IMR-90 (cell line): ENCODE data around the gene RINT1. TPM values are rescaled to one million over a fixed set of nuclear protein-coding genes. Genes with fewer than 3 reads are reported as not detected.

Experiments used
- ATAC-seq: fragments of 200-7000 bp; cut with Tn5 transposase; 2 replicates; pipeline ENCODE4 v1.9.1; 2020; ENCODE audit warnings: low read depth, mild to moderate bottlenecking, moderate library complexity
- BruUV-seq: library from RNA; stranded (reverse); fragments of 400-500 nt; replicated peaks from 2 replicates; lab custom pipeline; 2021; lab: Mats Ljungman, UMichigan
- CTCF ChIA-PET: fragments of 300-600 bp; formaldehyde crosslinking; extraction: SDS; loops from one replicate; lab custom pipeline; 2021; ENCODE audit warnings: antibody characterized with exemption; lab: Yijun Ruan, JAX
- POLR2A ChIA-PET: fragments of 300-600 bp; sonication (Branson Sonifier 250); formaldehyde crosslinking; loops from one replicate; lab custom pipeline; 2022; ENCODE audit warnings: antibody characterized with exemption; ENCODE audit not compliant: unreplicated experiment; lab: Charles Lee
- DNase-seq: peaks from one replicate; pipeline ENCODE4 v3.0.0; 2013
- H2AFZ ChIP-seq: replicated peaks from 2 replicates; pipeline ENCODE3; 2013; ENCODE audit warnings: low read length, mild to moderate bottlenecking; ENCODE audit not compliant: poor library complexity
- H2AK5ac ChIP-seq: 2 replicates; pipeline ENCODE4 v1.6.1; 2013; ENCODE audit warnings: low read depth, low read length, inconsistent platforms
- H2AK9ac ChIP-seq: replicated peaks from 2 replicates; pipeline ENCODE3; 2013; ENCODE audit warnings: mild to moderate bottlenecking, low read depth, low read length, moderate library complexity; ENCODE audit not compliant: poor library complexity
- H2BK120ac ChIP-seq: 2 replicates; pipeline ENCODE4 v1.6.1; 2013; ENCODE audit warnings: low read depth, low read length, inconsistent platforms
- H2BK15ac ChIP-seq: 3 replicates; pipeline ENCODE4 v1.6.1; 2013; ENCODE audit warnings: low read depth, low read length, inconsistent platforms
- H2BK20ac ChIP-seq: 2 replicates; pipeline ENCODE4 v1.6.1; 2013; ENCODE audit warnings: low read depth, mild to moderate bottlenecking, inconsistent platforms, low read length, moderate library complexity
- H2BK5ac ChIP-seq: 2 replicates; pipeline ENCODE4 v1.6.1; 2013; ENCODE audit warnings: mild to moderate bottlenecking, low read depth, low read length, inconsistent platforms; ENCODE audit not compliant: poor library complexity, severe bottlenecking
- H3K14ac ChIP-seq: replicated peaks from 2 replicates; pipeline ENCODE4 v1.6.1; 2013; ENCODE audit warnings: low read depth, low read length, inconsistent platforms
- H3K18ac ChIP-seq: 2 replicates; pipeline ENCODE4 v1.6.1; 2013; ENCODE audit warnings: low read depth, low read length, control low read depth
- H3K23ac ChIP-seq: 2 replicates; pipeline ENCODE4 v1.6.1; 2013; ENCODE audit warnings: low read depth, low read length, inconsistent platforms
- H3K27ac ChIP-seq: 2 replicates; pipeline ENCODE4 v1.5.1; 2013; ENCODE audit warnings: mild to moderate bottlenecking, control low read depth, low read length; ENCODE audit not compliant: insufficient read depth
- H3K27me3 ChIP-seq: 2 replicates; pipeline ENCODE4 v1.6.1; 2013; ENCODE audit warnings: low read length; ENCODE audit not compliant: control insufficient read depth, insufficient read depth
- H3K36me3 ChIP-seq: 2 replicates; pipeline ENCODE4 v1.6.1; 2013; ENCODE audit warnings: low read length, mixed read lengths; ENCODE audit not compliant: control insufficient read depth, insufficient read depth
- H3K4ac ChIP-seq: 2 replicates; pipeline ENCODE4 v1.6.1; 2013; ENCODE audit warnings: low read depth, low read length, inconsistent platforms
- H3K4me1 ChIP-seq: 2 replicates; pipeline ENCODE4 v1.6.1; 2013; ENCODE audit warnings: low read length, mixed read lengths; ENCODE audit not compliant: control insufficient read depth, insufficient read depth
- H3K4me2 ChIP-seq: 2 replicates; pipeline ENCODE4 v1.6.1; 2013; ENCODE audit warnings: low read depth, mild to moderate bottlenecking, control low read depth, low read length, moderate library complexity
- H3K4me3 ChIP-seq: 2 replicates; pipeline ENCODE4 v1.5.1; 2013; ENCODE audit warnings: low read depth, mild to moderate bottlenecking, control low read depth, low read length, moderate library complexity; ENCODE audit not compliant: insufficient read depth
- H3K56ac ChIP-seq: 2 replicates; pipeline ENCODE4 v1.6.1; 2013; ENCODE audit warnings: low read length, inconsistent platforms; ENCODE audit not compliant: insufficient read depth; ENCODE audit errors: extremely low read depth
- H3K79me1 ChIP-seq, 2 experiments: 2 replicates each; pipeline ENCODE4 v1.6.1; 2013; ENCODE audit warnings: low read length in 2 of 2, inconsistent platforms in 1 of 2, low read depth in 1 of 2
- H3K9ac ChIP-seq: 2 replicates; pipeline ENCODE4 v1.6.1; 2013; ENCODE audit warnings: low read depth, low read length, control low read depth
- H3K9me1 ChIP-seq: 2 replicates; pipeline ENCODE4 v1.6.1; 2013; ENCODE audit warnings: low read length, inconsistent platforms; ENCODE audit not compliant: insufficient read depth
- H3K9me3 ChIP-seq: 2 replicates; pipeline ENCODE4 v1.6.1; 2013; ENCODE audit warnings: low read length; ENCODE audit not compliant: control insufficient read depth, insufficient read depth
- H4K20me1 ChIP-seq: 2 replicates; pipeline ENCODE4 v1.6.1; 2013; ENCODE audit warnings: low read length, inconsistent platforms; ENCODE audit not compliant: insufficient read depth
- H4K5ac ChIP-seq: 2 replicates; pipeline ENCODE4 v1.6.1; 2013; ENCODE audit warnings: mild to moderate bottlenecking, low read depth, low read length, control low read depth
- H4K8ac ChIP-seq, 2 experiments: 2 replicates each; pipeline ENCODE4 v1.6.1; 2013; ENCODE audit warnings: low read depth in 2 of 2, low read length in 2 of 2, control low read depth in 1 of 2, inconsistent platforms in 1 of 2
- H4K91ac ChIP-seq: 2 replicates; pipeline ENCODE4 v1.6.1; 2013; ENCODE audit warnings: low read depth, low read length, inconsistent platforms; ENCODE audit not compliant: insufficient read depth
- BHLHE40 ChIP-seq: fragments of 150-350 bp; IDR thresholded peaks from 2 replicates; pipeline ENCODE4 v1.6.1; 2016; ENCODE audit warnings: mild to moderate bottlenecking, low read depth, low read length
- CHD1 ChIP-seq: IDR thresholded peaks from 2 replicates; pipeline ENCODE4 v1.6.1; 2012; ENCODE audit warnings: low read depth, low read length, improper control_type of control experiment
- MAFK ChIP-seq: IDR thresholded peaks from 2 replicates; pipeline ENCODE4 v1.6.1; 2012; ENCODE audit warnings: low read depth, low read length, improper control_type of control experiment
- SMC3 ChIP-seq: fragments of 150-350 bp; IDR thresholded peaks from 2 replicates; pipeline ENCODE4 v1.6.1; 2016; ENCODE audit warnings: low read depth, mild to moderate bottlenecking, antibody characterized with exemption, low read length, moderate library complexity
- WGBS, 2 experiments: methylation state at CpG; one replicate each; pipeline versions ENCODE4 v1.1.5 to v1.1.7; 2013; ENCODE audit warnings: missing lambda C conversion rate in 2 of 2; ENCODE audit not compliant: insufficient read length in 1 of 2; ENCODE audit errors: extremely low coverage in 2 of 2; 5-methylcytosine and 5-hydroxymethylcytosine counted together
- dilution Hi-C: fragments of 300-500 bp; cut with HindIII; formaldehyde crosslinking; loops from one replicate; pipeline ENCODE4 v1.14.3; 2018; ENCODE audit warnings: low sequenced_read_pairs; ENCODE audit not compliant: unreplicated experiment
- in situ Hi-C: fragments of 300-500 bp; cut with MboI; formaldehyde crosslinking; loops from 3 replicates; pipeline ENCODE4 v1.14.3; 2019; ENCODE audit warnings: low sequenced_read_pairs, inconsistent platforms, mixed read lengths
- intact Hi-C: fragments of 100-400 bp; cut with micrococcal nuclease; formaldehyde crosslinking; loops from 2 replicates; pipeline ENCODE4 v1.10.0; 2022
- polyA plus RNA-seq, 3 experiments: library from polyadenylated mRNA; depleted of rRNA; stranded (reverse); fragments of >200 nt; gene quantifications; 2 replicates each; pipeline ENCODE4 v1.2.3, GENCODE V29; 2012; ENCODE audit warnings: low replicate concordance in 1 of 3
- total RNA-seq: library from RNA; depleted of rRNA; stranded (reverse); fragments of >200 nt; gene quantifications from 2 replicates; pipeline ENCODE4 v1.2.3, GENCODE V29; 2012

Gene RINT1
- total and polyA plus RNA-seq, 2 of the 4 experiments (the other 2 are of a cell fraction) = 15.9 to 23.1 TPM

DNA sequence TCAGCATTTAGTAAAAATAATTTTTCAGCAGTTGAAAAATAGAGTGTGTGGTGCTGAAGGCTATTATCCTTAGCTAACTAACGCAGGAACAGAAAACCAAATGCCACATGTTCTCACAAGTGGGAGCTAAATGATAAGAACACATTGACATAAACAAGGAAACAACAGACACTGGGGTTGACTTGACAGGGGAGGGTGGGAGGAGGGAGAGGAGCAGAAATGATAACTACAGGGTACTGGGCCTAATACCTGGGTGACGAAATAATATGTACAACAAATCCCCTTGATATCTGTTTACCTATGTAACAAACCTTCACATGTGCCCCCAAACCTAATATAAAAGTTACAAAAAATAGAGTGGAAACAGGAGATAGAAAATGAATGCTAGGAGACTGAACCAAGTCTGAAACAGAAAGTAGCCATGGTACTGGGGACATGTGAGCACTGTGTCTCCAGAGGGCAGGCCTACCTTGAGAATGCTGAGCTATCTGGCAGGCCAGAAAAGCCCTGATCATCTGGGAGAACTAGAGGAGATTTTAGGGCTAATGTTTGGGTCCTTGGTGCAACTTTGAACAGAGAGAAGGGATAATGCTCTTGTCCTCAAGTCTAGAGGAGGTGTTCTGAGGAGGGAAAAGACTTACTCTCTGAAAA is 54.0 kb downstream of the RINT1 start:
- H4K20me1 ChIP-seq = no peaks in the 10 kb centered on the region
- no peaks in the 10 kb centered on the region for H3K27me3 ChIP-seq
- no peak overlapping the region for H2BK15ac ChIP-seq
- no peak overlapping the region for H3K27ac ChIP-seq
- H2BK5ac ChIP-seq = no peak overlapping the region
- no peak overlapping the region for H2AK9ac ChIP-seq
- H2AK5ac ChIP-seq = no peak overlapping the region
- no peak overlapping the region for H3K18ac ChIP-seq
- dilution Hi-C loops (no loop called here), intact Hi-C loops (loop anchor here (5.0 to 10.0 kb wide), 2 partner anchors 184 to 459 kb away; no protein-coding TSS in a partner anchor), in situ Hi-C loops (no loop called here)
- no peak overlapping the region for H3K4me3 ChIP-seq
- no peak overlapping the region for H3K23ac ChIP-seq
- H3K4me1 ChIP-seq = no peaks in the 10 kb centered on the region
- no peak overlapping the region for H3K56ac ChIP-seq
- no peak overlapping the region for H3K9ac ChIP-seq
- no peak overlapping the region for H4K8ac ChIP-seq
- no peak overlapping the region for H2BK120ac ChIP-seq
- no peak overlapping the region for H4K91ac ChIP-seq
- no TSS peak for BruUV-seq
- no peaks in the 10 kb centered on the region for H3K36me3 ChIP-seq
- no peak overlapping the region for H3K4ac ChIP-seq
- DNase-seq (no peak), ATAC-seq (no peak)
- TF ChIP-seq SMC3 (no peak), CHD1 (no peak), MAFK (no peak), BHLHE40 (no peak)
- no peak overlapping the region for H2BK20ac ChIP-seq
- H4K5ac ChIP-seq = no peak overlapping the region
- no peak overlapping the region for H2AFZ ChIP-seq
- no CpG with 5 or more reads among the region's 2 CpGs for WGBS, 2 experiments
- H3K14ac ChIP-seq = no peak overlapping the region
- H3K79me1 ChIP-seq = no peaks in the 10 kb centered on the region
- ChIA-PET CTCF (no interaction called here), POLR2A (no interaction called here)
- H3K9me1 ChIP-seq = no peaks in the 10 kb centered on the region
- H3K4me2 ChIP-seq = no peak overlapping the region
- H3K9me3 ChIP-seq = peaks cover 2% of the 10 kb centered on the region
